PFSK-1 (cell line): ENCODE results near the gene SLC9C1.

Experiments
- FOXP2 ChIP-seq: optimal IDR thresholded peaks from 2 replicates; pipeline ENCODE3; 2011; ENCODE audit warnings: borderline replicate concordance, control low read depth, inconsistent platforms; ENCODE audit not compliant: insufficient read depth; ENCODE audit errors: extremely low read length, extremely low read depth
- POLR2AphosphoS5 ChIP-seq: IDR thresholded peaks from 2 replicates; pipeline ENCODE4 v1.6.1; 2012; ENCODE audit warnings: low read depth, mild to moderate bottlenecking, control low read depth, low read length, moderate library complexity
- SIN3A ChIP-seq: IDR thresholded peaks from 2 replicates; pipeline ENCODE4 v1.6.1; 2012; ENCODE audit warnings: mild to moderate bottlenecking, low read length, moderate library complexity, borderline replicate concordance; ENCODE audit not compliant: insufficient read depth
- TAF1 ChIP-seq: IDR thresholded peaks from 2 replicates; pipeline ENCODE4 v1.6.1; 2012; ENCODE audit warnings: low read length, control low read depth, borderline replicate concordance; ENCODE audit not compliant: insufficient read depth
- TF ChIP-seq, protein P1 (sequence below), 2 experiments: IDR thresholded peaks; 2 replicates each; pipeline versions ENCODE4 v1.6.1 to v1.8.0; 2011 to 2012; ENCODE audit warnings: low read depth in 2 of 2, low read length in 2 of 2, control low read depth in 1 of 2, inconsistent platforms in 1 of 2, mild to moderate bottlenecking in 1 of 2, moderate library complexity in 1 of 2; ENCODE audit not compliant: insufficient read depth in 1 of 2

Gene SLC9C1

GRCh38 chr3:112228786-112229185, 65.2 kb downstream of the SLC9C1 start:
- TF ChIP-seq POLR2AphosphoS5: no peak
- no peak for TF ChIP-seq SIN3A
- TF ChIP-seq FOXP2: no peak
- no peak for TF ChIP-seq TAF1
- TF ChIP-seq, protein P1, sequence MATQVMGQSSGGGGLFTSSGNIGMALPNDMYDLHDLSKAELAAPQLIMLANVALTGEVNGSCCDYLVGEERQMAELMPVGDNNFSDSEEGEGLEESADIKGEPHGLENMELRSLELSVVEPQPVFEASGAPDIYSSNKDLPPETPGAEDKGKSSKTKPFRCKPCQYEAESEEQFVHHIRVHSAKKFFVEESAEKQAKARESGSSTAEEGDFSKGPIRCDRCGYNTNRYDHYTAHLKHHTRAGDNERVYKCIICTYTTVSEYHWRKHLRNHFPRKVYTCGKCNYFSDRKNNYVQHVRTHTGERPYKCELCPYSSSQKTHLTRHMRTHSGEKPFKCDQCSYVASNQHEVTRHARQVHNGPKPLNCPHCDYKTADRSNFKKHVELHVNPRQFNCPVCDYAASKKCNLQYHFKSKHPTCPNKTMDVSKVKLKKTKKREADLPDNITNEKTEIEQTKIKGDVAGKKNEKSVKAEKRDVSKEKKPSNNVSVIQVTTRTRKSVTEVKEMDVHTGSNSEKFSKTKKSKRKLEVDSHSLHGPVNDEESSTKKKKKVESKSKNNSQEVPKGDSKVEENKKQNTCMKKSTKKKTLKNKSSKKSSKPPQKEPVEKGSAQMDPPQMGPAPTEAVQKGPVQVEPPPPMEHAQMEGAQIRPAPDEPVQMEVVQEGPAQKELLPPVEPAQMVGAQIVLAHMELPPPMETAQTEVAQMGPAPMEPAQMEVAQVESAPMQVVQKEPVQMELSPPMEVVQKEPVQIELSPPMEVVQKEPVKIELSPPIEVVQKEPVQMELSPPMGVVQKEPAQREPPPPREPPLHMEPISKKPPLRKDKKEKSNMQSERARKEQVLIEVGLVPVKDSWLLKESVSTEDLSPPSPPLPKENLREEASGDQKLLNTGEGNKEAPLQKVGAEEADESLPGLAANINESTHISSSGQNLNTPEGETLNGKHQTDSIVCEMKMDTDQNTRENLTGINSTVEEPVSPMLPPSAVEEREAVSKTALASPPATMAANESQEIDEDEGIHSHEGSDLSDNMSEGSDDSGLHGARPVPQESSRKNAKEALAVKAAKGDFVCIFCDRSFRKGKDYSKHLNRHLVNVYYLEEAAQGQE (IDR thresholded peaks at IDR 0.05; ENCODE audit: insufficient read depth in 1 of 2, low read depth in 2 of 2, low read length in 2 of 2): no peak

DNA sequence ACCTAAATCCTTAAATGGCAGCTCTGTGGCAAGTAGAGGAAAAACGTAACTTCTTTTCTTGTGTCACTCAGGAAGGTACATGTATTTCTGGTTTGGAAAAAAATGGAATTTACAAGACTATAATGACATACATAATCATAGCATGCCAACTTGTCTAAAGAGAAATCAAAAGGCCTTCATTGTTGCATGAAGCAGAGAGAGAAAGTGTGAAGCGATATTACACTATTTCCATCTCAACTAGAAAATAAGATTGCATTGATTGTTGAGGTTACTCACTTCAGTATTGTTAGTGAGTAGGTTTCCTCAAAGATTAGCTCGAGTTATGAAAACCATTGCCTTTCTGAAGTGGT, 93.7 kb downstream of the SLC9C1 start:
- TF ChIP-seq TAF1: no peak
- TF ChIP-seq, protein P1 (IDR thresholded peaks at IDR 0.05; ENCODE audit: insufficient read depth in 1 of 2, low read depth in 2 of 2, low read length in 2 of 2): no peak
- TF ChIP-seq POLR2AphosphoS5: no peak
- no peak for TF ChIP-seq SIN3A
- TF ChIP-seq FOXP2: no peak

DNA sequence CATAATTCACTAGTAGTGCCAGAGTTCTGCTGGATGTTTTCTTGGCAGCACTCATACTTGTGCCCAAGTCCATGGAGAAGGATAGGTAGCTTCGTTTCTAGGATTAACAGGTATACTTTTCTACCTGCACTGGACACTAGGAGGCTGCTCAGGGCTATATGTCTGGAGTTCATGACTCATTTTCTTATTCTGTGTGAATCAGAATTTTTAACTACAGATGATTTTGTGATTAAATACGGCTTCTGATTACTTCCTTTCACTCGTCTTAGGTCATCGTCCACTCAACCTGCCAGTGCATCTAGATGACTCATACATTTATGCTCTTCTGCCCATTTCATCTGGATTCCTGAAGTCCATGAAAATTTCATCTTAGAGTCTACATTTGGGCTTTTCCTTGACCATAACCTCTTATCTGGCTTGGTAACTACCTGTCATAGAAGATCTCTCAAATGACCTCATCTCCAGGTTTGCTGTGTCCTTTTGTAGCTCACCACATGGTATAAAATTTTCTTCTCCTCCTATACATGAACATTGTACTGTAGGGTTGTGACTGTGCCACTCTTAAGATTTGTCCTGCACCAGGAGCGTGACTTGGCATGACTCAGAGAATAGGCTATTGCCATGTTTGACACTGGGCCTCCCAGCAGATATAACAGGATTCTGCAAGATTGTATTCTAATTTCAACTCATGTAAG, 94.2 kb downstream of the SLC9C1 start:
- TF ChIP-seq, protein P1 (IDR thresholded peaks at IDR 0.05; ENCODE audit: insufficient read depth in 1 of 2, low read depth in 2 of 2, low read length in 2 of 2): no peak

- no peak for TF ChIP-seq FOXP2
- TF ChIP-seq, protein P1 (IDR thresholded peaks at IDR 0.05; ENCODE audit: insufficient read depth in 1 of 2, low read depth in 2 of 2, low read length in 2 of 2): no peak
- TF ChIP-seq SIN3A: no peak
- no peak for TF ChIP-seq POLR2AphosphoS5
- no peak for TF ChIP-seq TAF1
Observed at GRCh38 chr3:112197131-112197530, 96.9 kb downstream of the SLC9C1 start.

DNA sequence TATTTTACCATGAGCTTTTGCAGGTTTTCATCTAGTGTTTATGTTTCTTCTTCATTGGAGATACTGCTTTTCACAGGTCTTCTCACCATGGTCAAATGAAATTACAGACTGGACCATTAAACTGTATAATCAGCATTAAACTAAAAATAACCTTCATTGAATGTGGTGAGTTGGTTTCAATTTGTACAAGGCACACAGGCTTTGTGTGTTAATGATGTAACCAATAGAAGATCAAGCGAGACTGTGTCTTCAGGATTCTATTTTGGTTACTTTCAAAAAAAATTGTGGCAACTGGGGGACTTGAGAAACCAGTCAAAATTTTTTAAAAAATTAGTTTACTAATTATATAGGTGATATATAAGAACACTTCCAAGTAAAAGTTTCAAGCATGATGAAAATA, 106.7 kb downstream of the SLC9C1 start:
- TF ChIP-seq, protein P1 (IDR thresholded peaks at IDR 0.05; ENCODE audit: insufficient read depth in 1 of 2, low read depth in 2 of 2, low read length in 2 of 2): no peak
- TF ChIP-seq SIN3A (no peak), FOXP2 (no peak), TAF1 (no peak), POLR2AphosphoS5 (no peak)
